ENCODE data around the gene FAM234A. TPM values are rescaled to one million over a fixed set of nuclear protein-coding genes. Genes with fewer than 3 reads are reported as not detected.

Gene FAM234A
- total and polyA plus RNA-seq, 4 donors, result 24.1 to 39.7 (median 27.8) TPM

DNA sequence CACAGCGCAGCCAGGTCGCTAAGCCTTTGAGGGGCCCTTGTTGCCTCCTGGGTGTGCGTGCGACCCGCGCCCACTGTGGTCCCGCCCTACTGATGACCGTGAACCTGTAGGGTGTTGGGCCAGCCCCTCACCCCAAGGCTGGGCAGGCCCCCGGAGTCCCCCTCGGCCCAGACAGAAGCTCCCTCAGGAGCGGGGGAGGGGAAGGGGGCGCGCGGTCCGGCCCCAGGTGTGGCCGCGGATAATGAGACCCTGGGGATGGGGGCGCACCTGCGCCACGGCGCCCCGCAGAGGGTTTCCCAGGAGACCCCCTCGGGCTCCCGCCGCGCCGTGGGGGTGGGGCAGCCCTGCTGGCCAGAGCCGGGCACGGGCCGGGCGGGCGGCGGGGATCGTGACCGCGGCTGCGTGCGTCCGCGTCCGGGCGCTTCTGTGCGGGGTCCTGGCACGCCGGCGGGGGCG is 45.4 kb downstream of the FAM234A start:
- Histone ChIP-seq H3K36me3 (ENCODE audit: control insufficient read depth in 4 of 4, insufficient read depth in 3 of 4, low read depth in 1 of 4, low read length in 3 of 4) (no peaks in the 10 kb centered on the region), H3K4me3 (ENCODE audit: low read depth in 1 of 3, low read length in 3 of 3) (peak overlapping the region in 1 of 3 donors; percentile 42), H3K9ac (ENCODE audit: low read depth in 1 of 2, low read length in 2 of 2) (no peak overlapping the region), H3K4me1 (ENCODE audit: control insufficient read depth in 4 of 4, insufficient read depth in 4 of 4, low read length in 3 of 4) (peaks cover 0 to 10% (median 4%) of the 10 kb centered on the region in 4 donors), H3K27me3 (ENCODE audit: control insufficient read depth in 4 of 4, insufficient read depth in 4 of 4, low read length in 3 of 4) (peaks cover 0 to 11% (median 0%) of the 10 kb centered on the region in 4 donors), H3K9me3 (ENCODE audit: control insufficient read depth in 4 of 4, low read length in 3 of 4) (no peaks in the 10 kb centered on the region), H3K27ac (ENCODE audit: low read depth in 1 of 2, low read length in 2 of 2) (no peak overlapping the region)
- 9% methylated on average over 47 of the region's 47 CpGs for WGBS
- DNase-seq (ENCODE audit: low spot score), result no peak
- TF ChIP-seq RAD21 (IDR thresholded peaks at IDR 0.05) (no peak), RXRA (IDR thresholded peaks at IDR 0.05) (no peak), FOXA1 (IDR thresholded peaks at IDR 0.05) (no peak), NR2F2 (IDR thresholded peaks at IDR 0.05) (no peak), EGR1 (IDR thresholded peaks at IDR 0.05; ENCODE audit: low read depth in 2 of 2) (no peak), HNF4G (IDR thresholded peaks at IDR 0.05) (no peak)
- TF ChIP-seq, protein P1, sequence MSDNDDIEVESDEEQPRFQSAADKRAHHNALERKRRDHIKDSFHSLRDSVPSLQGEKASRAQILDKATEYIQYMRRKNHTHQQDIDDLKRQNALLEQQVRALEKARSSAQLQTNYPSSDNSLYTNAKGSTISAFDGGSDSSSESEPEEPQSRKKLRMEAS (IDR thresholded peaks at IDR 0.05), result no peak

DNA sequence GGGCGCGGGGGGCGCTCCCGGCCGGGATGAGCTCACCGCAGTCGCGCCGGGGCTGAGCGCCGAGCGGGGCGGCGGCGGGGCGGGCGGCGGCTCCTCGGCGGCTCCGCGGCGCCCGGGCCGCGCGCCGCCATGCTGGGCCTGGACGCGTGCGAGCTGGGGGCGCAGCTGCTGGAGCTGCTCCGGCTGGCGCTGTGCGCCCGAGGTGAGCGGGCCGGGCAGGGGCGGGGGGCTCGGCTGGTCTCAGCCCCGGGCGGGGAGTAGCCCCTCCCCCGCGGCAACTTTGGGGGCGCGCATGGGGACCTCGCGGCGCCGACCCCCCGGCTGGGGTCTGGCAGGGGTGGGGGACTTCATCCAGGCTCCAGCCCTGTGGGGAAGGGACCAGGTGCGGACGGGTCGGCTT is 45.9 kb downstream of the FAM234A start, which contains the start of gene ARHGDIG:
TSS of gene ARHGDIG (plus strand) at position 40 of the 400 bp plus-strand sequence. CDS start at position 130, 90 bp downstream.
- H3K27me3 ChIP-seq (ENCODE audit: control insufficient read depth in 4 of 4, insufficient read depth in 4 of 4, low read length in 3 of 4), result peaks cover 0 to 11% (median 0%) of the 10 kb centered on the region in 4 donors
- H3K4me1 ChIP-seq (ENCODE audit: control insufficient read depth in 4 of 4, insufficient read depth in 4 of 4, low read length in 3 of 4), result peaks cover 0 to 9% (median 3%) of the 10 kb centered on the region in 4 donors
- no peaks in the 10 kb centered on the region for H3K36me3 ChIP-seq (ENCODE audit: control insufficient read depth in 4 of 4, insufficient read depth in 3 of 4, low read depth in 1 of 4, low read length in 3 of 4)
- 2% methylated on average over 54 of the region's 54 CpGs for WGBS
- H3K9ac ChIP-seq (ENCODE audit: low read depth in 1 of 2, low read length in 2 of 2), result no peak within 1 kb of the TSS
- H3K9me3 ChIP-seq (ENCODE audit: control insufficient read depth in 4 of 4, low read length in 3 of 4), result no peaks in the 10 kb centered on the region
- H3K4me3 ChIP-seq (ENCODE audit: low read depth in 1 of 3, low read length in 3 of 3), result peak within 1 kb of the TSS in 1 of 3 donors; percentile 42
- TF ChIP-seq YY1 (IDR thresholded peaks at IDR 0.05) (no peak), EGR1 (IDR thresholded peaks at IDR 0.05; ENCODE audit: low read depth in 2 of 2) (no peak), SP1 (IDR thresholded peaks at IDR 0.05) (no peak), FOXA1 (IDR thresholded peaks at IDR 0.05) (no peak), JUND (IDR thresholded peaks at IDR 0.05) (no peak), RAD21 (IDR thresholded peaks at IDR 0.05) (no peak), FOXA2 (IDR thresholded peaks at IDR 0.05) (no peak), TAF1 (conservative IDR thresholded peaks at IDR 0.05) (no peak), HNF4A (conservative IDR thresholded peaks at IDR 0.05) (no peak), NR2F2 (IDR thresholded peaks at IDR 0.05) (no peak), HNF4G (IDR thresholded peaks at IDR 0.05) (no peak), GABPA (IDR thresholded peaks at IDR 0.05 in 1 of 2, conservative IDR thresholded peaks at IDR 0.05 in 1 of 2) (no peak), RXRA (IDR thresholded peaks at IDR 0.05) (no peak)
- TF ChIP-seq, protein P2, sequence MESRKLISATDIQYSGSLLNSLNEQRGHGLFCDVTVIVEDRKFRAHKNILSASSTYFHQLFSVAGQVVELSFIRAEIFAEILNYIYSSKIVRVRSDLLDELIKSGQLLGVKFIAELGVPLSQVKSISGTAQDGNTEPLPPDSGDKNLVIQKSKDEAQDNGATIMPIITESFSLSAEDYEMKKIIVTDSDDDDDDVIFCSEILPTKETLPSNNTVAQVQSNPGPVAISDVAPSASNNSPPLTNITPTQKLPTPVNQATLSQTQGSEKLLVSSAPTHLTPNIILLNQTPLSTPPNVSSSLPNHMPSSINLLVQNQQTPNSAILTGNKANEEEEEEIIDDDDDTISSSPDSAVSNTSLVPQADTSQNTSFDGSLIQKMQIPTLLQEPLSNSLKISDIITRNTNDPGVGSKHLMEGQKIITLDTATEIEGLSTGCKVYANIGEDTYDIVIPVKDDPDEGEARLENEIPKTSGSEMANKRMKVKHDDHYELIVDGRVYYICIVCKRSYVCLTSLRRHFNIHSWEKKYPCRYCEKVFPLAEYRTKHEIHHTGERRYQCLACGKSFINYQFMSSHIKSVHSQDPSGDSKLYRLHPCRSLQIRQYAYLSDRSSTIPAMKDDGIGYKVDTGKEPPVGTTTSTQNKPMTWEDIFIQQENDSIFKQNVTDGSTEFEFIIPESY (IDR thresholded peaks at IDR 0.05), result no peak
- TF ChIP-seq, protein P3, sequence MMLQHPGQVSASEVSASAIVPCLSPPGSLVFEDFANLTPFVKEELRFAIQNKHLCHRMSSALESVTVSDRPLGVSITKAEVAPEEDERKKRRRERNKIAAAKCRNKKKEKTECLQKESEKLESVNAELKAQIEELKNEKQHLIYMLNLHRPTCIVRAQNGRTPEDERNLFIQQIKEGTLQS (IDR thresholded peaks at IDR 0.05), result no peak
- TF ChIP-seq, protein P4, sequence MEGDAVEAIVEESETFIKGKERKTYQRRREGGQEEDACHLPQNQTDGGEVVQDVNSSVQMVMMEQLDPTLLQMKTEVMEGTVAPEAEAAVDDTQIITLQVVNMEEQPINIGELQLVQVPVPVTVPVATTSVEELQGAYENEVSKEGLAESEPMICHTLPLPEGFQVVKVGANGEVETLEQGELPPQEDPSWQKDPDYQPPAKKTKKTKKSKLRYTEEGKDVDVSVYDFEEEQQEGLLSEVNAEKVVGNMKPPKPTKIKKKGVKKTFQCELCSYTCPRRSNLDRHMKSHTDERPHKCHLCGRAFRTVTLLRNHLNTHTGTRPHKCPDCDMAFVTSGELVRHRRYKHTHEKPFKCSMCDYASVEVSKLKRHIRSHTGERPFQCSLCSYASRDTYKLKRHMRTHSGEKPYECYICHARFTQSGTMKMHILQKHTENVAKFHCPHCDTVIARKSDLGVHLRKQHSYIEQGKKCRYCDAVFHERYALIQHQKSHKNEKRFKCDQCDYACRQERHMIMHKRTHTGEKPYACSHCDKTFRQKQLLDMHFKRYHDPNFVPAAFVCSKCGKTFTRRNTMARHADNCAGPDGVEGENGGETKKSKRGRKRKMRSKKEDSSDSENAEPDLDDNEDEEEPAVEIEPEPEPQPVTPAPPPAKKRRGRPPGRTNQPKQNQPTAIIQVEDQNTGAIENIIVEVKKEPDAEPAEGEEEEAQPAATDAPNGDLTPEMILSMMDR (IDR thresholded peaks at IDR 0.05; ENCODE audit: low read depth, low read length, missing input control), result no peak
- TF ChIP-seq, protein P1 (IDR thresholded peaks at IDR 0.05), result no peak
- TF ChIP-seq, protein P5, sequence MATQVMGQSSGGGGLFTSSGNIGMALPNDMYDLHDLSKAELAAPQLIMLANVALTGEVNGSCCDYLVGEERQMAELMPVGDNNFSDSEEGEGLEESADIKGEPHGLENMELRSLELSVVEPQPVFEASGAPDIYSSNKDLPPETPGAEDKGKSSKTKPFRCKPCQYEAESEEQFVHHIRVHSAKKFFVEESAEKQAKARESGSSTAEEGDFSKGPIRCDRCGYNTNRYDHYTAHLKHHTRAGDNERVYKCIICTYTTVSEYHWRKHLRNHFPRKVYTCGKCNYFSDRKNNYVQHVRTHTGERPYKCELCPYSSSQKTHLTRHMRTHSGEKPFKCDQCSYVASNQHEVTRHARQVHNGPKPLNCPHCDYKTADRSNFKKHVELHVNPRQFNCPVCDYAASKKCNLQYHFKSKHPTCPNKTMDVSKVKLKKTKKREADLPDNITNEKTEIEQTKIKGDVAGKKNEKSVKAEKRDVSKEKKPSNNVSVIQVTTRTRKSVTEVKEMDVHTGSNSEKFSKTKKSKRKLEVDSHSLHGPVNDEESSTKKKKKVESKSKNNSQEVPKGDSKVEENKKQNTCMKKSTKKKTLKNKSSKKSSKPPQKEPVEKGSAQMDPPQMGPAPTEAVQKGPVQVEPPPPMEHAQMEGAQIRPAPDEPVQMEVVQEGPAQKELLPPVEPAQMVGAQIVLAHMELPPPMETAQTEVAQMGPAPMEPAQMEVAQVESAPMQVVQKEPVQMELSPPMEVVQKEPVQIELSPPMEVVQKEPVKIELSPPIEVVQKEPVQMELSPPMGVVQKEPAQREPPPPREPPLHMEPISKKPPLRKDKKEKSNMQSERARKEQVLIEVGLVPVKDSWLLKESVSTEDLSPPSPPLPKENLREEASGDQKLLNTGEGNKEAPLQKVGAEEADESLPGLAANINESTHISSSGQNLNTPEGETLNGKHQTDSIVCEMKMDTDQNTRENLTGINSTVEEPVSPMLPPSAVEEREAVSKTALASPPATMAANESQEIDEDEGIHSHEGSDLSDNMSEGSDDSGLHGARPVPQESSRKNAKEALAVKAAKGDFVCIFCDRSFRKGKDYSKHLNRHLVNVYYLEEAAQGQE (IDR thresholded peaks at IDR 0.05), result no peak
- no peak for DNase-seq (ENCODE audit: low spot score)
- no peak within 1 kb of the TSS for H3K27ac ChIP-seq (ENCODE audit: low read depth in 1 of 2, low read length in 2 of 2)

Measured in liver (tissue), 9 donors.